ENCODE data around the gene ZNF304.

The ZNF304 gene

DNA sequence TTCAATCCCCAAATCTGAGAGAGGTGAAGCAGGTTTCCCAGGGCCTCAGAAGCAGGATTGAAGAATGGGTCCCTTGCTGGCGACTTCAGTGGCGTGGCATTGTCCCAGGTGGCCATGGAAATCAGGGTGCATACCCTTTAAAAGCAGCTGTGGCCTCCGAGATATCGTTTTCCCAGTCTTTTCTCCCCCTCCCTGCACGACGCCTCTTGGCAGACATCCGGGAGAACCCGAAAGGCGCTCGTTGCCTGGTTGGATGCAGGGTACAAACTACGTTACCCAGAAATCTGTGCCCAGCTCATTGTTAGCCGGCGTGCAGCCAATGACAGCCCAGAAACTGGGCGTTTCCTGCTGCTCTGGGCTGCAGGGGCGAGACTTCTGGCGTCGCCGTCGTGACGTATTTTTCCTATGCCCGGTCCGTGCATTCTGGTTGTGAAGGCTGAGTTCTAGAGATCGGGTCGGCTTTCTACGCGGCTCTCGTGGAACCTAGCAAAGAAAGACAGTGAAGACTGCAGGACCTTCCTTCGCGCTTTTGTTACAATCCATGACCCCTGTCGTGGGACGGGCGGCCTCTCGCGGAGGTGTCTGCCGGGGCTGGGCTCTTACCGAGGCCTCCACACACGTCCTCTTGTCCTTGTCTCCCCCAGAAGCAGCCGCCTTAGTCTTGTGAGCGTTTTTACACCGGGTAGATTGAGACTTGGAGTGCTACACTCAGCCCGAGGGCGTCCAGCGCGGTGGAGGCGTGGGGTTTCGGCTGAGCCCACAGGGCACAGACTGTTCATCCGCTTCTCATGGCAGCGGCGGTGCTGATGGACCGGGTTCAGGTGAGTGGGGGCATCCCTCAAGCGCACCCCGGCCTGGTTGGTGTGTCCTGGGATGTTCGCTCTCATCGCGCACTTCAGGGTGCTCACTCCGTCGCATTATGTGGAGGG, at the start of gene ZNF304:
ZNF304 (plus strand) TSS at position 395 of the 929 bp plus-strand sequence; CDS start at position 789, 394 bp downstream.
- CTCF ChIA-PET: no interaction called here
- TF ChIP-seq ARNT (IDR thresholded peaks at IDR 0.05) (no peak), L3MBTL2 (conservative IDR thresholded peaks at IDR 0.05) (peak; percentile 92), FOXK2 (IDR thresholded peaks at IDR 0.05) (no peak), FOXA1 (IDR thresholded peaks at IDR 0.05) (no peak), SUZ12 (IDR thresholded peaks at IDR 0.05) (no peak), HDGF (IDR thresholded peaks at IDR 0.05; ENCODE audit: borderline replicate concordance) (no peak), TARDBP (IDR thresholded peaks at IDR 0.05) (no peak), NFRKB (IDR thresholded peaks at IDR 0.05) (no peak), ZNF384 (IDR thresholded peaks at IDR 0.05) (no peak), SP1 (IDR thresholded peaks at IDR 0.05) (no peak), CTBP1 (IDR thresholded peaks at IDR 0.05; ENCODE audit: borderline replicate concordance) (no peak), ELF4 (IDR thresholded peaks at IDR 0.05) (0 out of 2 replicates have a peak, but pooled peaks have one; percentile 10), LEF1 (IDR thresholded peaks at IDR 0.05; ENCODE audit: borderline replicate concordance) (no peak)
- TF ChIP-seq, protein P1, sequence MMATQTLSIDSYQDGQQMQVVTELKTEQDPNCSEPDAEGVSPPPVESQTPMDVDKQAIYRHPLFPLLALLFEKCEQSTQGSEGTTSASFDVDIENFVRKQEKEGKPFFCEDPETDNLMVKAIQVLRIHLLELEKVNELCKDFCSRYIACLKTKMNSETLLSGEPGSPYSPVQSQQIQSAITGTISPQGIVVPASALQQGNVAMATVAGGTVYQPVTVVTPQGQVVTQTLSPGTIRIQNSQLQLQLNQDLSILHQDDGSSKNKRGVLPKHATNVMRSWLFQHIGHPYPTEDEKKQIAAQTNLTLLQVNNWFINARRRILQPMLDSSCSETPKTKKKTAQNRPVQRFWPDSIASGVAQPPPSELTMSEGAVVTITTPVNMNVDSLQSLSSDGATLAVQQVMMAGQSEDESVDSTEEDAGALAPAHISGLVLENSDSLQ (IDR thresholded peaks at IDR 0.05): no peak
- DNase-seq (ENCODE audit: extremely low spot score): peak; percentile 88
- POLR2A ChIA-PET: interaction anchor here (0.6 to 1.6 kb wide), 9 partner anchors 10 to 111 kb away, joined by 3 to 8 read pairs (median 4); partner anchors contain the start of genes TRAPPC2B, ZNF17, ZNF543 and ZNF547

DNA sequence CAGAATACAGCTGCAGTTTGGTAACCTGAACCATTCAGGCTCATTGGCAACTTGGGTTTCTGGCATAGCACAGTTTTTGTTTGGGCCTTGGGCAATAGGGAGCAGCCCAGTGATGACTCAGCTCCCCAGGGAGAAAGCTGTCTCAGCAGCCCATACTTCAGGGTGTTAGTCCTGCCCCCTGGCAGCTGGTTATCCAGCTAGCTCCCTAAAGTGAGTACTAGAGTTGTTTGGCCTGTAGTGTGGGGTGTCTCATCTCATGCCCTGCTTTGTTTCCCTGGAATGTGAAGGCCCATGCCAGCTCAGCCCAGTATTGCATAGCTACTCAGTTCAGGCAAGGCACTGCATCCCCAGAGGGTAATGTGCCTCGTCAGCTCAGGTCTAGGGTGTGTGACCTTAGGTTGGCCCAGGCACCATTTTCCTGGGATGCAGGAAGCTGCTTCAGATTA, 49.0 kb upstream of the ZNF304 start:
- TF ChIP-seq ZNF384 (IDR thresholded peaks at IDR 0.05) (no peak), TARDBP (IDR thresholded peaks at IDR 0.05) (no peak), LEF1 (IDR thresholded peaks at IDR 0.05; ENCODE audit: borderline replicate concordance) (no peak), FOXA1 (IDR thresholded peaks at IDR 0.05) (no peak), CTBP1 (IDR thresholded peaks at IDR 0.05; ENCODE audit: borderline replicate concordance) (no peak), SUZ12 (IDR thresholded peaks at IDR 0.05) (no peak), FOXM1 (IDR thresholded peaks at IDR 0.05; ENCODE audit: borderline replicate concordance) (no peak), FOXK2 (IDR thresholded peaks at IDR 0.05) (no peak), SP1 (IDR thresholded peaks at IDR 0.05) (no peak), ARNT (IDR thresholded peaks at IDR 0.05) (no peak), BHLHE40 (IDR thresholded peaks at IDR 0.05; ENCODE audit: borderline replicate concordance) (no peak), NFRKB (IDR thresholded peaks at IDR 0.05) (no peak), HDGF (IDR thresholded peaks at IDR 0.05; ENCODE audit: borderline replicate concordance) (no peak), ELF4 (IDR thresholded peaks at IDR 0.05) (no peak), L3MBTL2 (conservative IDR thresholded peaks at IDR 0.05) (no peak)
- TF ChIP-seq, protein P1 (IDR thresholded peaks at IDR 0.05): no peak
- DNase-seq (ENCODE audit: extremely low spot score): no peak
- CTCF ChIA-PET: no interaction called here
- POLR2A ChIA-PET: interaction anchor here (0.6 kb wide), 1 partner anchor 13 kb away, joined by 3 read pairs; no protein-coding TSS in a partner anchor

DNA sequence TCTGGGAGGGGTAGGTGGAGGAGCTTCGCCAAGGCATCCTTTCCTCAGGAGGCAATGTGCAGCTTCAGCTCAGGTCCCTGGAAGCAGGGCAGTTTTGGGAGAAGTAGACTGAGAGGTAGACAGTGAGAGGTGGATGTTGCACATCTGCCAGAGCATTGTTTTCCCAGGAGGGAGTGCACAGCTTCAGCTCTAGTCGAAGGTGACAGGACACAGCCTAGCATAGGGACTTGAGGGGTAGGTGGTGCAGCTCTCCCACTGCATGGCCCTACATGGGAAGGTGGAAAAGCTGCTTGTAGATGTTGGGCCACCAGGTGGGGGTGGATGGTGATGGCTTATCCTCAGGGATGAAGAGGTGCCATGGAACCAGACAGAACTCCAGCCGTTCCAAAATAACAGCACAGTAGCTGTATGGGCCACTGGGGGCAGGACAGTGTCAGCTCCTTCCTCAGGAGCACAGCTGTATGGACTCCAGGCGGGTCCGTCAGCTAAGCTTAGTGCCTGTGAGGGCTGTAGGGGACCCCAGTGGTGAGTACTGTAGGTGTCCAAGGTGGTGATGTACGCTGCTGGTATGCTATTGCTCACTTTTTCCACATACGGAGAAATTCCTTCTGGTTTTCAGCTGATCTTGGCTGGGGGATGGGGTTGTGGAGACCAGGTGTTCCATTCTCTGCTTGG, 48.2 kb upstream of the ZNF304 start:
- DNase-seq (ENCODE audit: extremely low spot score): no peak
- TF ChIP-seq ZNF384 (IDR thresholded peaks at IDR 0.05): no peak
- no peak for TF ChIP-seq BHLHE40 (IDR thresholded peaks at IDR 0.05; ENCODE audit: borderline replicate concordance)
- TF ChIP-seq FOXM1 (IDR thresholded peaks at IDR 0.05; ENCODE audit: borderline replicate concordance): no peak
- no peak for TF ChIP-seq ARNT (IDR thresholded peaks at IDR 0.05)
- no peak for TF ChIP-seq L3MBTL2 (conservative IDR thresholded peaks at IDR 0.05)
- no peak for TF ChIP-seq ELF4 (IDR thresholded peaks at IDR 0.05)
- TF ChIP-seq NFRKB (IDR thresholded peaks at IDR 0.05): no peak
- ChIA-PET CTCF (no interaction called here), POLR2A (no interaction called here)

DNA sequence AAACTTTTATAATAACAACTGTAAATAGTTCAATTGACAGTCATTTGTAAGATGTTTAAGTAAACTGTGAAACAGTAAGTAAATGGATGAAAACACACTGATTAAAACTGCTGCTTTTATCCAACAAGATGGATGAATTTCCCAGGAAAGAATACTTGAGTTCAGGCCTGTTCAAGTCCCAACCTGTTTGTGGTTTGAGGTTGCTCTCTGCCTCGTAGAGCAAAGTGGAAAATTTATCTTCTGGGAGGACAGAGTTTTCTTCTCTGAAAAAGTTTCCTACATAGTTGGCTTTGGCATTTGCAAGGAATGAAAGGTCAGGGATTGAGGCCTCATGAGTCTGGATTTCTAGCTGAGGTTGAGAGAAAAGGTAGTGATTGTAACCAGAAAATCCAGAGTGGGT, 46.0 kb upstream of the ZNF304 start:
- no peak for DNase-seq (ENCODE audit: extremely low spot score)
- ChIA-PET CTCF (no interaction called here), POLR2A (no interaction called here)
- TF ChIP-seq TARDBP (IDR thresholded peaks at IDR 0.05): no peak
- TF ChIP-seq ZNF384 (IDR thresholded peaks at IDR 0.05): no peak
- TF ChIP-seq ELF4 (IDR thresholded peaks at IDR 0.05): no peak
- TF ChIP-seq BHLHE40 (IDR thresholded peaks at IDR 0.05; ENCODE audit: borderline replicate concordance): no peak
- no peak for TF ChIP-seq LEF1 (IDR thresholded peaks at IDR 0.05; ENCODE audit: borderline replicate concordance)
- no peak for TF ChIP-seq ARNT (IDR thresholded peaks at IDR 0.05)
- TF ChIP-seq HDGF (IDR thresholded peaks at IDR 0.05; ENCODE audit: borderline replicate concordance): no peak
- TF ChIP-seq, protein P1 (IDR thresholded peaks at IDR 0.05): no peak
- no peak for TF ChIP-seq SUZ12 (IDR thresholded peaks at IDR 0.05)
- no peak for TF ChIP-seq FOXM1 (IDR thresholded peaks at IDR 0.05; ENCODE audit: borderline replicate concordance)
- TF ChIP-seq FOXK2 (IDR thresholded peaks at IDR 0.05): no peak
- no peak for TF ChIP-seq SP1 (IDR thresholded peaks at IDR 0.05)
- no peak for TF ChIP-seq CTBP1 (IDR thresholded peaks at IDR 0.05; ENCODE audit: borderline replicate concordance)
- TF ChIP-seq L3MBTL2 (conservative IDR thresholded peaks at IDR 0.05): no peak

DNA sequence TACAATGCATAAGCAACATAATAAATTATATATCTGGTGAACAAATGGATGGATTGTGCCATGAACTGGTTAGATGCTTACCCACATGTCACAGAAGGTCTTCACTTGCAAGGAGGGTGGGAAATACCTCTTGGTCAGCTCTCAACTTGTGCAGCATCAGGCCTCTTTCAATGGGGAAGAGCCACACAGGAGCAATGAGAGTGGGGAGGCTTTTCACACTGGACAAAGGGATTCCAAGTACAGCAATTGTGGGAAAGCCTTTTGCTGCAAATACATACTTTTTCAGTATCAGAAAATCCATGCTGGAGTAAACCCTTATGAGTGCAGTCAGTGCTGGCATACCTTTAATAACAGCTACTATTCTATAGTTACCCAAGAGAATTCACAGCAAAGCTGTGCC, 42.6 kb upstream of the ZNF304 start:
- TF ChIP-seq CTBP1 (IDR thresholded peaks at IDR 0.05; ENCODE audit: borderline replicate concordance): no peak
- TF ChIP-seq ZNF384 (IDR thresholded peaks at IDR 0.05): no peak
- no peak for TF ChIP-seq BHLHE40 (IDR thresholded peaks at IDR 0.05; ENCODE audit: borderline replicate concordance)
- no peak for TF ChIP-seq FOXK2 (IDR thresholded peaks at IDR 0.05)
- no peak for TF ChIP-seq NFRKB (IDR thresholded peaks at IDR 0.05)
- TF ChIP-seq TARDBP (IDR thresholded peaks at IDR 0.05): no peak
- DNase-seq (ENCODE audit: extremely low spot score): no peak
- ChIA-PET POLR2A (no interaction called here), CTCF (no interaction called here)

Data from HEK293T (cell line).